Subcutaneous adipose tissue (tissue), 4 donors: ENCODE results near the gene COX8A. TPM values are rescaled to one million over a fixed set of nuclear protein-coding genes. Genes with fewer than 3 reads are reported as not detected.

Experiments used
- total RNA-seq, 4 donors: library from RNA; depleted of rRNA; stranded (reverse); fragments of >200 nt; gene quantifications; one replicate each; pipeline ENCODE4 v1.1.0, GENCODE V29; 2016
- TF ChIP-seq, protein P1 (sequence below): fragments of 450-650 bp; IDR thresholded peaks from one replicate; pipeline ENCODE4 v1.5.1; 2016; ENCODE audit warnings: low read depth, mild to moderate bottlenecking, control low read depth, antibody characterized with exemption, moderate library complexity

COX8A gene
- total RNA-seq, 4 donors from 2014 or later, result 299 to 526 (median 371) TPM

DNA sequence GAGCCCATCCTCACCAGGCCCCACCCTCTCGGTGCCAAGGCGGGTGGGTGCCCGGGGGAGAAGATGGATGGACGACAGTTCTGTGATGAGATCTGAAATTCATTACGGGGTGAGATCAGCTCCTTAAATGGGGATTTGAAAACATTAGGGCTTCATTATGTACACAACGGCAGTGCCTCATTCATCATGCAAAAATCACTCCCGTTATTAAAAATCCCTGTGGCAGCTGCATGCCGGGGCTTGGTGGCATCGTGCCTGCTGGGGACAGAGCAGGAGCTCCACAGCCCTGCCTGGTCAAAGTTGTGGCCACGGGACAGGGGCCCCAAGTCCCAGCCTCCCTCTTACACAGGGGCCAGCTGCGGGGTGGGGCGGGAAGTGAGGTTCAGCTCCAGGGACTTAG lies 32.0 kb downstream of the COX8A start:
- TF ChIP-seq, protein P1, sequence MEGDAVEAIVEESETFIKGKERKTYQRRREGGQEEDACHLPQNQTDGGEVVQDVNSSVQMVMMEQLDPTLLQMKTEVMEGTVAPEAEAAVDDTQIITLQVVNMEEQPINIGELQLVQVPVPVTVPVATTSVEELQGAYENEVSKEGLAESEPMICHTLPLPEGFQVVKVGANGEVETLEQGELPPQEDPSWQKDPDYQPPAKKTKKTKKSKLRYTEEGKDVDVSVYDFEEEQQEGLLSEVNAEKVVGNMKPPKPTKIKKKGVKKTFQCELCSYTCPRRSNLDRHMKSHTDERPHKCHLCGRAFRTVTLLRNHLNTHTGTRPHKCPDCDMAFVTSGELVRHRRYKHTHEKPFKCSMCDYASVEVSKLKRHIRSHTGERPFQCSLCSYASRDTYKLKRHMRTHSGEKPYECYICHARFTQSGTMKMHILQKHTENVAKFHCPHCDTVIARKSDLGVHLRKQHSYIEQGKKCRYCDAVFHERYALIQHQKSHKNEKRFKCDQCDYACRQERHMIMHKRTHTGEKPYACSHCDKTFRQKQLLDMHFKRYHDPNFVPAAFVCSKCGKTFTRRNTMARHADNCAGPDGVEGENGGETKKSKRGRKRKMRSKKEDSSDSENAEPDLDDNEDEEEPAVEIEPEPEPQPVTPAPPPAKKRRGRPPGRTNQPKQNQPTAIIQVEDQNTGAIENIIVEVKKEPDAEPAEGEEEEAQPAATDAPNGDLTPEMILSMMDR, result no peak

DNA sequence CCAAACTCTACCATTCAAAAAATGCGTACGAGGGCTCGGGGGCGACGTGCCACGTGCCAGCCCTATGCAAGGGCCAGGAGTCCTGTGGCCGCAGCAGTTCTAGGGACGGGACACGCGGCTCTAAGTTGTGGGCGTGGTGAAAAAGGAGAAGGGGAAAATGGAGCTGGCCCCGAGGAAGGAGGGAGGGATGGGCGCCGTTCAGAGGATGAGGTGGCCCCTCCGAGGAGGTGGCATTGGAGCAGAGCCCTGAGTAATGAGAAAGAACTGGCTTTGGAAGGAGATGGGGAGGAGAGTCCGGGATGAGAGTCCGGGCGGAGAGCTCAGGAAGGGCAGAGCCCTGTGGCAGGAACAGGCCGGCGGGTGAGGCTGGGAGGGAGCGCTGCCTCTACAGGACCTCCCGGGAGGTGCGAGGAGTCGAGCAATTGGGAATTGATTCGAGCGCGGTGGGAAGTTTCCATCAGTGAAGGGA lies 32.8 kb downstream of the COX8A start:
- TF ChIP-seq, protein P1, result no peak

DNA sequence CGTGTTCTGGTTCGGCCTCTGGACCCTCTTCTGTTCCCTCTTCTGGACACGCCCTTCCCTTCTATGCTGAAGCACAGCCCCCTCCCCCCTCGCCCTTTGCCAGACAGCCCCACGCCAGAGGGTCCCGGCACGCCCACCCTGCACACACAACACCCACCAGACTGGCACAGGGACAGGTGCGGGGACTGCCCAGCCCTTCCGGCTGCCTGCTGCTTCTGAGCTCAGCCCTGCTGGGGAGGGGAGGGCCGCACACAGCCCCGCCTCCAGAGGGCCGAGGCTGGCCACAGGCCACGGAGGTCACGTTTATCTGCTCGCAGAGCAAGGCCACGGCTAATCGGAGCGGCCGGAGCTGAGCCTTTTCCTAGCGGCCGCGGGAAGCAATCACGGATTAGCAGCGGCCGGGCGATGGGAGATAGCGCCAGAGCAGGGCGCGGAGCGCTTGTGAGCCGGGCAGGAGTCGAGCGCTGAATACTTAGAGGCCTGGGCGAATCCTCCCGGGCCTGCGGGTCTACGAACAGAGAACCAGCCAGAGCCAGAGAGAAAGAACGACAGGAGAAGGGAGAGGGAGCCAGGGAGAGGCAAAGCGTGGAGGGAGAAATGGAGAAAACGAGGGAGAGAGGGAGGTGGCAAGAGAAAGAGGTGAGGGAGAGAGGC lies 33.3 kb downstream of the COX8A start:
- TF ChIP-seq, protein P1, result no peak

DNA sequence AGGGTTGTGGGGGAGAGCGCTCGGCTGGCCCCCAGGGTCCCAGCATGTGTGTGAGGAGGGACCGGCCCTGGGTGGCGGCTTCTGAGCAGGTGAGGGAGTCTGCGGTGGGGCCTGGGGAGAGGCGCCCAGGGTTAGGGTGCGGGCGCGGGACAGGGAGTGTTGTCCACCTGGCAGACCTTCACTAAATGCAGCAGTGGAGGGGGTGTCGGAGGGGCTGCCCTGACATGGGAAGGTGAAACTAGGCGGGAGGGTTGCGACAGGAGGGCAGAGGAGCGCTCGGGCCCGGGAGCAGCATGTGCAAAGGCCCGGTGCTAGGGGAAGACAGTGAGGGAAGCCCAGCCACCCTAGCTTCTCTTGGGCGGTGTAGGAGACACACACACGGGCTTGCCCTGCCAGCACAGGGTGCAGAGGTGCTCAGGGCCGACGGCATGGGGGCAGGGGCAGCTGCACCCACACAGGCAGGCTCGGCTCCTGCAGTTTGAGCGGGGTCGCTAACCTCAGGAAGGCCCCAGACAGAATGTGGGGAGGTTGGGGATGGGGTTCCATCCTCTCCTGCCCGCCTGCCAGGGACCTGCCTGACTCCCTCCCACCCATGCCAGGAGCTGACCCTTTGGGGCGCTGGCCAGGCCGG lies 34.0 kb downstream of the COX8A start:
- TF ChIP-seq, protein P1, result no peak

DNA sequence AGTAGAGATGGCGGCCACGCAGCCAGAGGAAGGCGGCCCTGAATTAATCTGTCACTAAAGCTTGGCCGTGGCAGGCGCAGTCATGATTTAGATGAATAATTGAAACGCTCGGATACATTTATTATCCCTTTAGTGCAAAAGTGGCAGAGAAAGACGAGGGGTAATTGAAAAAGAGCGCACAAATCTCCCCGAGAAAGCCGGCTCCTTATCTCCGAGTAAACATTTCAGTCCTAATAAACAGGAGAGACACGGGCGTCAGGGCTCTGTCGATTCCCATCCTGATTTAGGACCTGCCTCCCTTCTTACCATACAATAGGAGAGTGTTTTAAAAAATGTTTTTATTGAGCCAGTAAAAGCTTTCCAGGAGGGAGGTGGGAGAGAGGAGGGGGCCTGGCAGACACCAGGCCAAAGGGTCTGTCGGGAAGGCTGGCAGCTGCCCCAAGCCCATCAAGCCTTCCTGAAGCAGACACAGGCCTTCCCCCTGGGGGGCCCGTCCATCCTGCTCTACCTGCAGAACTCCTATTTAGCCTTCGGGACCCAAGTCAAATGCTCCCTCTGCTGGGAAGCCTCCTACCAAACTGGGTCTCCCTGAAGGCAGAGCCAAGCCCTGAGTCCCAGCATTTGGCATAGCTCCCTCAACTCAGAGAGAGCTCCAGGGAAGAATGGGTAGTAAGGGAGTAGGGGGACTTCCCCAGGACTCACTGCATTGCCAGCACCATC lies 34.7 kb downstream of the COX8A start:
- TF ChIP-seq, protein P1, result no peak

DNA sequence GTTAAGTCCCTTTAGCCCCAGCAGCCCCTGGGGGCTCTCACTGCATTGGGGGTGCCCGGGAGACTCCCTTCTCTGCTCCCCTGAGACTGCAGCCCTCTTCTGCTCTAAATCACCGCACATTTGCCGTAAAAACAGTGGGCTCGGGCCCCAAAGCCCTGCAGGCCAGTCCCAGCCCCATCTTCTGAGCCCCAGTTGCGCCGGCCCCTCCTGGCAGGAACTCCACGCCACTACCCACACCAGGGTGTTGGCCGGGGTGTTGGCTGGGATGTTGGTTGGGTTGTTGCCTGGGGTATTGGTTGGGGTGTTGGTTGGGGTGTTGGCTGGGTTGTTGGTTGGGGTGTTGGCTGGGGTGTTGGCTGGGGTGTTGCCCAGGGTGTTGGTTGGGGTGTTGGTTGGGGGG lies 35.3 kb downstream of the COX8A start:
- TF ChIP-seq, protein P1, result no peak

DNA sequence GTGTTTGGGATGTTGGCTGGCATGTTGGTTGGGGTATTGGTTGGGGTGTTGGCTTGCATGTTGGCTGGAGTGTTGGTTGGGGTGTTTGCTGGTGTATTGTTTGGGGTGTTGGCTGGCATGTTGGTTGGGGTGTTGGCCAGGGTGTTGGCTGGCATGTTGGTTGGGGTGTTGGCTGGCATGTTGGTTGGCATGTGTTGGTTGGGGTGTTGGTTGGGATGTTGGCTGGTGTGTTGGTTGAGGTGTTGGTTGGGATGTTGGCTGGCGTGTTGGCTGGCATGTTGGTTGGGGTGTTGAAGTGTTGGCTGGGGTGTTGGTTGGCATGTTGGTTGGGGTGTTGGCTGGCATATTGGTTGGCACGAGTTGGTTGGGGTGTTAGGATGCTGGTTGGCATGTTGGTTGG lies 36.4 kb downstream of the COX8A start:
- TF ChIP-seq, protein P1, result no peak
